Uterus (tissue), 4 donors: Measurements from ENCODE around the gene SELE. TPM values are rescaled to one million over a fixed set of nuclear protein-coding genes. Genes with fewer than 3 reads are reported as not detected.
"Not testable (repeated sequence)": the region's sequence is repeated elsewhere in the genome, so short reads cannot be mapped to it uniquely, and the experiment has no call there.

ENCODE experiments used
- DNase-seq, 2 donors: peaks; one replicate each; pipeline ENCODE4 v3.0.0-alpha.2; 2019 to 2020
- H3K27ac ChIP-seq, 2 donors: fragments of 200-600 bp; sonication (generic); 1 replicate in 1 of 2; 2 replicates in 1 of 2; pipeline ENCODE4 v1.5.1; 2016 to 2018
- H3K27me3 ChIP-seq, 2 donors: fragments of 200-600 bp; sonication (generic); one replicate each; pipeline ENCODE4 v1.5.1; 2018 to 2019; ENCODE audit warnings: control low read depth in 1 of 2
- H3K36me3 ChIP-seq, 2 donors: fragments of 200-600 bp; sonication (generic); one replicate each; pipeline ENCODE4 v1.5.1; 2019; ENCODE audit warnings: control low read depth in 1 of 2
- H3K4me1 ChIP-seq, 2 donors: fragments of 200-600 bp; sonication (generic); one replicate each; pipeline ENCODE4 v1.5.1; 2018 to 2019; ENCODE audit warnings: control low read depth in 1 of 2
- H3K4me3 ChIP-seq, 2 donors: fragments of 200-600 bp; sonication (generic); 1 replicate in 1 of 2; 2 replicates in 1 of 2; pipeline ENCODE4 v1.5.1; 2018 to 2019; ENCODE audit warnings: mild to moderate bottlenecking in 1 of 2
- H3K9me3 ChIP-seq, 2 donors: fragments of 200-600 bp; sonication (generic); one replicate each; pipeline ENCODE4 v1.5.1; 2019; ENCODE audit warnings: control low read depth in 1 of 2
- POLR2A ChIP-seq, 2 donors: fragments of 450-650 bp; IDR thresholded peaks; one replicate each; pipeline ENCODE4 v1.6.1; 2016; ENCODE audit warnings: antibody characterized with exemption in 2 of 2, mild to moderate bottlenecking in 1 of 2, moderate library complexity in 1 of 2
- intact Hi-C: fragments of 100-400 bp; cut with DNase I; formaldehyde crosslinking; loops from one replicate; pipeline ENCODE4 v1.15.1; 2023; ENCODE audit warnings: low total_unique reads
- total RNA-seq, 4 donors: library from RNA; depleted of rRNA in 3 of 4; stranded (reverse); fragments of >200 nt in 3 of 4; gene quantifications; one replicate each; pipeline versions ENCODE4 v1.1.0 to v1.2.4, GENCODE V29; 2014 to 2023
- TF ChIP-seq, protein P1 (sequence below), 4 experiments: fragments of 200-600 bp in 2 of 4; fragments of 450-650 bp in 2 of 4; sonication (generic) in 2 of 4; IDR thresholded peaks; one replicate each; pipeline ENCODE4 v1.5.1; 2016 to 2019; ENCODE audit warnings: antibody characterized with exemption in 4 of 4, mild to moderate bottlenecking in 2 of 4, moderate library complexity in 1 of 4
- donor health status: DM: yes; HTN: yes; CAD: no.

SELE gene
- total RNA-seq, 4 donors from 2014 or later: under 0.01 to 7.9 (median 3.2) TPM

DNA sequence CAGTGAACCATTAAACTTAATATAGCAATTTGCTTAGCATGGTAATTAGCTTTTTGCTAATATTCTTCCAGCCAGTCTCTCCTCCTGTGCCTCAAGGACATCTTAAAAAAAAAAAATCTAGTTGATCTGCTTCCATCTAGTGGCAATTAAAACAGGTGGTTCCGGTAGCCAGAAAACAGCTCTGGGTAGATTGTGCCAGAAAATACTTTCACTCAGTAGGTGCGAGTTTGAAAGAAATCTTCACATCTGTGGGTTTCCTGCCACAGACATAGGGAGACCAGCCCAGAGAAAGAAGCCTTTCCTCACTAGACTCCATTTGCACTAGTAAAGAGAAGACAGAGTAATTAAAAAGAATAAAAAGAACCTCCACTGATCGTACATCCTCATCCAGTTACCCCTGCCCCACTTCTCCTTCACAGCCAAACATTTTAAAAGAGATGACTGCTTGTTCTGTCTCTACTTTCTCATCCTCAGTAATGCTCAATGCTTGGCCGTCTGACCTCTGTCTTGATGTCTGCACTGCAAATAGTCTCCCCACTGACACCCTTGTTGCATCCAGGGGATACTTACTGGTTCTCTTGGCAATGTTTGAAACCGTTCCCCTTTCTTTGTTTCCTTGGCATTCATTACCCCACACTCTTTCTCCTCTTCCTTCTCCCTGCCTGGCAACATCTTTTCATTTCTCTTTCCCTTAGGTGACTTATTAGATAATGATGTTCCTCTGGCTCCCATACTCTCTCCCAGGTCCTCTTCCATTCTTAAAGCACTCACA lies 39.4 kb downstream of the SELE start:
- intact Hi-C loops: no loop called here
- no peak for TF ChIP-seq POLR2A (IDR thresholded peaks at IDR 0.05)
- TF ChIP-seq, protein P1, sequence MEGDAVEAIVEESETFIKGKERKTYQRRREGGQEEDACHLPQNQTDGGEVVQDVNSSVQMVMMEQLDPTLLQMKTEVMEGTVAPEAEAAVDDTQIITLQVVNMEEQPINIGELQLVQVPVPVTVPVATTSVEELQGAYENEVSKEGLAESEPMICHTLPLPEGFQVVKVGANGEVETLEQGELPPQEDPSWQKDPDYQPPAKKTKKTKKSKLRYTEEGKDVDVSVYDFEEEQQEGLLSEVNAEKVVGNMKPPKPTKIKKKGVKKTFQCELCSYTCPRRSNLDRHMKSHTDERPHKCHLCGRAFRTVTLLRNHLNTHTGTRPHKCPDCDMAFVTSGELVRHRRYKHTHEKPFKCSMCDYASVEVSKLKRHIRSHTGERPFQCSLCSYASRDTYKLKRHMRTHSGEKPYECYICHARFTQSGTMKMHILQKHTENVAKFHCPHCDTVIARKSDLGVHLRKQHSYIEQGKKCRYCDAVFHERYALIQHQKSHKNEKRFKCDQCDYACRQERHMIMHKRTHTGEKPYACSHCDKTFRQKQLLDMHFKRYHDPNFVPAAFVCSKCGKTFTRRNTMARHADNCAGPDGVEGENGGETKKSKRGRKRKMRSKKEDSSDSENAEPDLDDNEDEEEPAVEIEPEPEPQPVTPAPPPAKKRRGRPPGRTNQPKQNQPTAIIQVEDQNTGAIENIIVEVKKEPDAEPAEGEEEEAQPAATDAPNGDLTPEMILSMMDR (IDR thresholded peaks at IDR 0.05): no peak
- no peaks in the 10 kb centered on the region for H3K9me3 ChIP-seq
- H3K36me3 ChIP-seq: no peaks in the 10 kb centered on the region
- no peaks in the 10 kb centered on the region for H3K27me3 ChIP-seq
- DNase-seq: no peak
- H3K27ac ChIP-seq: no peak overlapping the region
- no peaks in the 10 kb centered on the region for H3K4me1 ChIP-seq
- H3K4me3 ChIP-seq: no peak overlapping the region

DNA sequence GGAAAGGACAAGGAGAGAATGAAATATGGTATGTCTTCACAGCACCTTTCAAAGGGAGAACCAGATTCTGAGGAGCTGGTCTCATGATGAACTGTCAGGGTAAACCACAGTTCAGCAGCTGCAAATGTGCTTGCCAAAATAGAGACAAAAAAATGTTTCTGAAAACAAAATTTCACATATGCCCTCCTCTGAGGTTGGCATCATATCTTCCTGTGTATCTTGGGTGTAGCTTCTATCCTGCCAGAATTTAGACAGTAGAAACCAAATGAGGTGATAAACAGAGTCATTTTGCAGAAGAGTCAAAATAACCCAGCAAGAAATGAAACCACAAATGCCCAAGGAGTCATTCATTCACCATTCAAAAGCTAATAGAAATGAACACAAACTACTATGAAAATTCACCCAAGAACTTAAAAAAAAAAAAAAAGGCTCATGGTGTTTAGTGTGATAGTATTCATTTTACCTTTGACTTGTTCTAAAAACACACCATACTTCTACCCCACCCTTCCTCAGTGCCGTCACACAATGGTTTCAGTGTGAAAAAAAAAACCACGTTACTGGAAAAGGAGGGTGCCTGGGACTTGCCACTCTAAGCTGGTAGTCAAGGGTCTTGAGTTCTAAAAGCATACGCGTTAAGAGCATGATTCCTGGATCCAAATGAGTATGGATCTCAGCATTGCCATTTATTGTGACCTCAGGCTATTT lies 41.0 kb downstream of the SELE start:
- no peak overlapping the region for H3K27ac ChIP-seq
- DNase-seq: no peak
- TF ChIP-seq POLR2A (IDR thresholded peaks at IDR 0.05): no peak
- TF ChIP-seq, protein P1 (IDR thresholded peaks at IDR 0.05): no peak
- intact Hi-C loops: no loop called here
- no peaks in the 10 kb centered on the region for H3K4me1 ChIP-seq
- no peaks in the 10 kb centered on the region for H3K27me3 ChIP-seq
- no peaks in the 10 kb centered on the region for H3K36me3 ChIP-seq
- H3K4me3 ChIP-seq: no peak overlapping the region
- H3K9me3 ChIP-seq: no peaks in the 10 kb centered on the region

DNA sequence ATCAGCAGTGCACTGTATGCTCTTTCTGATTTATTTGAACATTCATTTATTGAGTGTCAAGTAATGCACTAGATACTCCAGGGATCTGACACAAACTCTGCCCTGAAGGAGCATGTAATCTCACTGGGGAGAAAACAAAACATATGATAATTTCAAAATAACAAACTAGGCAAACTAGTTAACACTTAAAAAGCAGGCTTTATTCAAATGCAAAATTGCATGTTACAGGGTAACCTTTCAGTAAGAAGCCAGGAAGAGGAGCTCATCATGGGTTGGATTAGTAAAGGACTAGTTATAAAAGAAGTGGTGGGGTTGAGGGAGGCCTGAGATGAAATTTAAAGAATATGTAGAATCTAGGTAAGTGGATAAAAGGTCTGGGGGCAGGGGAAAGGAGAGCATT lies 43.4 kb downstream of the SELE start:
- no peak overlapping the region for H3K4me3 ChIP-seq
- H3K4me1 ChIP-seq: no peaks in the 10 kb centered on the region
- H3K27me3 ChIP-seq: no peaks in the 10 kb centered on the region
- intact Hi-C loops: no loop called here
- no peak overlapping the region for H3K27ac ChIP-seq
- no peaks in the 10 kb centered on the region for H3K9me3 ChIP-seq
- no peak for DNase-seq
- TF ChIP-seq, protein P1 (IDR thresholded peaks at IDR 0.05): no peak
- TF ChIP-seq POLR2A (IDR thresholded peaks at IDR 0.05): no peak
- H3K36me3 ChIP-seq: no peaks in the 10 kb centered on the region

DNA sequence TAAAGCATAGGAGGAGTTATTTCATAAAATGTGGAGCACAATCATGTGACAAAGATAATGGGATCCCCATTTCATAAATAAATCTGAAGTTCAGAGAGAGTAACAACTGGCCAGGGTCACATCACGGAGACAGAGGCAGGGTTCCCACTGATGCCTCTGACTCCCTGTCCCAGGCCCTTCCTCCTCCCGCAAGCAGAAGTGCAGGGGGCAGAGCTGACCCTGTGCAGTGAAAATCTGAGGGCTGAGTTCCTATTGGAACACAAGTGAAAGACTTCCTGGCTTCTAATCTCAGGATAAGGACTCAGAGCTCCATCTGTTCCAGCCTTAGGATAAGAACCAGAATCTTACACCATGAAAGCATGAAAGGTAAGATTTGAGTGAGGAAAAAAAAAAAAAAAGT lies 44.5 kb downstream of the SELE start:
- Histone ChIP-seq H3K27me3 (no peaks in the 10 kb centered on the region), H3K4me3 (no peak overlapping the region), H3K9me3 (no peaks in the 10 kb centered on the region), H3K27ac (no peak overlapping the region), H3K4me1 (no peaks in the 10 kb centered on the region), H3K36me3 (no peaks in the 10 kb centered on the region)
- TF ChIP-seq POLR2A (IDR thresholded peaks at IDR 0.05): no peak
- TF ChIP-seq, protein P1 (IDR thresholded peaks at IDR 0.05): no peak
- intact Hi-C loops: no loop called here
- DNase-seq: no peak

DNA sequence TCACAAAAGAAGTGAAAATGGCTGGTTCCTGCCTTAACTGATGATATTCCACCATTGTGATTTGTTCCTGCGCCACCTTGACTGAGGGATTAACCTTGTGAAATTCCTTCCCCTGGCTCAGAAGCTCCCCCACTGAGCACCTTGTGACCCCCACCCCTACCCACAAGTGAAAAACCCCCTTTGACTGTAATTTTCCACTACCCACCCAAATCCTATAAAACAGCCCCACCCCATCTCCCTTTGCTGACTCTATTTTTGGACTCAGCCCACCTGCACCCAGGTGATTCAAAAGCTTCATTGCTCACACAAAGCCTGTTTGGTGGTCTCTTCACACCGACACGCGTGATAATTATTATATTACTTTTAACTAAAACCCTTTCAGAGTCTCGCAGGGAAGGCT lies 45.5 kb downstream of the SELE start:
- H3K36me3 ChIP-seq, H3K9me3 ChIP-seq, H3K27me3 ChIP-seq, intact Hi-C loops, H3K4me1 ChIP-seq, H3K4me3 ChIP-seq, H3K27ac ChIP-seq, DNase-seq: not testable (repeated sequence)
